ENCODE results near the gene PRB3.

Gene PRB3

GRCh38 chr12:11273449-11273848 is 3.9 kb upstream of the PRB3 start:
- H3F3A ChIP-seq (ENCODE audit: low read depth): no peaks in the 10 kb centered on the region
- H3K36me3 ChIP-seq (ENCODE audit: insufficient read depth, low read length): no peaks in the 10 kb centered on the region
- H3K4me1 ChIP-seq (ENCODE audit: insufficient read depth, low read length, poor library complexity, severe bottlenecking): no peaks in the 10 kb centered on the region
- no peaks in the 10 kb centered on the region for H4K20me1 ChIP-seq (ENCODE audit: insufficient read depth, low read length, poor library complexity, severe bottlenecking)
- H3K4me3 ChIP-seq (ENCODE audit: low read length, poor library complexity, severe bottlenecking): no peak overlapping the region
- H3K79me2 ChIP-seq (ENCODE audit: insufficient read depth, low read length): no peaks in the 10 kb centered on the region
- no peak for TF ChIP-seq EZH2phosphoT487 (IDR thresholded peaks at IDR 0.05; ENCODE audit: borderline replicate concordance)
- no peaks in the 10 kb centered on the region for H3K9me2 ChIP-seq (replicated peaks; ENCODE audit: low read depth, low read length)
- no peak overlapping the region for H2AFZ ChIP-seq (ENCODE audit: low read length)
- no peak overlapping the region for H3K4me2 ChIP-seq (ENCODE audit: low read depth, low read length, poor library complexity, severe bottlenecking)
- H3K9ac ChIP-seq (ENCODE audit: low read depth, low read length, poor library complexity, severe bottlenecking): no peak overlapping the region
- H3K9me3 ChIP-seq (ENCODE audit: insufficient read depth, low read depth, low read length): no peaks in the 10 kb centered on the region
- no peaks in the 10 kb centered on the region for H3K27me3 ChIP-seq (ENCODE audit: insufficient read depth, low read length, poor library complexity, severe bottlenecking)

- Histone ChIP-seq H3K4me2 (ENCODE audit: low read depth, low read length, poor library complexity, severe bottlenecking) (no peak overlapping the region), H3K4me1 (ENCODE audit: insufficient read depth, low read length, poor library complexity, severe bottlenecking) (no peaks in the 10 kb centered on the region), H3K9ac (ENCODE audit: low read depth, low read length, poor library complexity, severe bottlenecking) (no peak overlapping the region), H3K9me2 (replicated peaks; ENCODE audit: low read depth, low read length) (no peaks in the 10 kb centered on the region), H3K36me3 (ENCODE audit: insufficient read depth, low read length) (no peaks in the 10 kb centered on the region), H4K20me1 (ENCODE audit: insufficient read depth, low read length, poor library complexity, severe bottlenecking) (no peaks in the 10 kb centered on the region), H3K4me3 (ENCODE audit: low read length, poor library complexity, severe bottlenecking) (no peak overlapping the region), H3K79me2 (ENCODE audit: insufficient read depth, low read length) (no peaks in the 10 kb centered on the region), H2AFZ (ENCODE audit: low read length) (no peak overlapping the region), H3K27me3 (ENCODE audit: insufficient read depth, low read length, poor library complexity, severe bottlenecking) (no peaks in the 10 kb centered on the region), H3F3A (ENCODE audit: low read depth) (no peaks in the 10 kb centered on the region), H3K9me3 (ENCODE audit: insufficient read depth, low read depth, low read length) (no peaks in the 10 kb centered on the region)
- no peak for TF ChIP-seq CTCF (conservative IDR thresholded peaks at IDR 0.05; ENCODE audit: low read length)
- no peak for TF ChIP-seq EZH2phosphoT487 (IDR thresholded peaks at IDR 0.05; ENCODE audit: borderline replicate concordance)
These were observed 5.0 kb downstream of the PRB3 start for GRCh38 chr12:11264501-11264900.

GRCh38 chr12:11246489-11246888 is 23.0 kb downstream of the PRB3 start:
- Histone ChIP-seq H3K36me3 (ENCODE audit: insufficient read depth, low read length) (no peaks in the 10 kb centered on the region), H3K4me1 (ENCODE audit: insufficient read depth, low read length, poor library complexity, severe bottlenecking) (no peaks in the 10 kb centered on the region), H3K9me2 (replicated peaks; ENCODE audit: low read depth, low read length) (no peaks in the 10 kb centered on the region), H3K9ac (ENCODE audit: low read depth, low read length, poor library complexity, severe bottlenecking) (no peak overlapping the region), H3K27me3 (ENCODE audit: insufficient read depth, low read length, poor library complexity, severe bottlenecking) (no peaks in the 10 kb centered on the region), H3K4me3 (ENCODE audit: low read length, poor library complexity, severe bottlenecking) (no peak overlapping the region), H3F3A (ENCODE audit: low read depth) (no peaks in the 10 kb centered on the region), H4K20me1 (ENCODE audit: insufficient read depth, low read length, poor library complexity, severe bottlenecking) (no peaks in the 10 kb centered on the region), H3K79me2 (ENCODE audit: insufficient read depth, low read length) (no peaks in the 10 kb centered on the region), H3K9me3 (ENCODE audit: insufficient read depth, low read depth, low read length) (no peaks in the 10 kb centered on the region), H3K4me2 (ENCODE audit: low read depth, low read length, poor library complexity, severe bottlenecking) (no peak overlapping the region), H2AFZ (ENCODE audit: low read length) (no peak overlapping the region)
- TF ChIP-seq CTCF (conservative IDR thresholded peaks at IDR 0.05; ENCODE audit: low read length): no peak
- no peak for TF ChIP-seq EZH2phosphoT487 (IDR thresholded peaks at IDR 0.05; ENCODE audit: borderline replicate concordance)

GRCh38 chr12:11242656-11243055 is 26.9 kb downstream of the PRB3 start:
- Histone ChIP-seq H3K4me1 (ENCODE audit: insufficient read depth, low read length, poor library complexity, severe bottlenecking) (no peaks in the 10 kb centered on the region), H3K4me2 (ENCODE audit: low read depth, low read length, poor library complexity, severe bottlenecking) (no peak overlapping the region), H4K20me1 (ENCODE audit: insufficient read depth, low read length, poor library complexity, severe bottlenecking) (no peaks in the 10 kb centered on the region), H3K79me2 (ENCODE audit: insufficient read depth, low read length) (no peaks in the 10 kb centered on the region), H3K27me3 (ENCODE audit: insufficient read depth, low read length, poor library complexity, severe bottlenecking) (no peaks in the 10 kb centered on the region), H3K9me2 (replicated peaks; ENCODE audit: low read depth, low read length) (no peaks in the 10 kb centered on the region), H3K4me3 (ENCODE audit: low read length, poor library complexity, severe bottlenecking) (no peak overlapping the region), H2AFZ (ENCODE audit: low read length) (no peak overlapping the region), H3K9ac (ENCODE audit: low read depth, low read length, poor library complexity, severe bottlenecking) (no peak overlapping the region), H3F3A (ENCODE audit: low read depth) (no peaks in the 10 kb centered on the region), H3K36me3 (ENCODE audit: insufficient read depth, low read length) (no peaks in the 10 kb centered on the region), H3K9me3 (ENCODE audit: insufficient read depth, low read depth, low read length) (no peaks in the 10 kb centered on the region)
- TF ChIP-seq EZH2phosphoT487 (IDR thresholded peaks at IDR 0.05; ENCODE audit: borderline replicate concordance) (no peak), CTCF (conservative IDR thresholded peaks at IDR 0.05; ENCODE audit: low read length) (no peak)
